T follicular helper cell (primary cell): ENCODE measurements around the gene UBE2F.

Experiments
- DNase-seq: peaks from one replicate; pipeline ENCODE4 v3.0.0-alpha.2; 2020; ENCODE audit warnings: low read depth

Gene UBE2F

GRCh38 chr2:238080518-238080917 is 113.7 kb downstream of the UBE2F start:
- no peak for DNase-seq

DNA sequence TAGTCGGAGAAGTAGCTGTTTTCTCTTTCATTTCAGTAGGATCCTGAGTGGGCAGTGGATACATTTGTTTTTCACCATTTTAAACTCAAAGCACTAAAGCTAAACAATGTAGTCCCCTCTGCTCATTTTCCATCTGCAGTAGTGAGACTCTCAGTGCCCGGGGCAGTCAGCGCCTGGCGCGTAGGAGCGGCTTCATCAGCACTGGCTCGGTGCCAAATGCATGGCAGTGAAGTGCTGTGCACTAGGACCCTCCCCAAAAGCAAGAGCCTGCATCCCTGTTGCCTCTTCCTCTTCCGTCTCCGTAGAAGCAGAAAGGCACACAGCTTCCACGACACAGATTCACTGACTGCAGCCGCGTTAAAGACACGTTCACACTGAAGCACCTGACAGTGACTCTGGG is 114.3 kb downstream of the UBE2F start:
- no peak for DNase-seq

GRCh38 chr2:238081561-238081960 is 114.7 kb downstream of the UBE2F start:
- DNase-seq = no peak

DNA sequence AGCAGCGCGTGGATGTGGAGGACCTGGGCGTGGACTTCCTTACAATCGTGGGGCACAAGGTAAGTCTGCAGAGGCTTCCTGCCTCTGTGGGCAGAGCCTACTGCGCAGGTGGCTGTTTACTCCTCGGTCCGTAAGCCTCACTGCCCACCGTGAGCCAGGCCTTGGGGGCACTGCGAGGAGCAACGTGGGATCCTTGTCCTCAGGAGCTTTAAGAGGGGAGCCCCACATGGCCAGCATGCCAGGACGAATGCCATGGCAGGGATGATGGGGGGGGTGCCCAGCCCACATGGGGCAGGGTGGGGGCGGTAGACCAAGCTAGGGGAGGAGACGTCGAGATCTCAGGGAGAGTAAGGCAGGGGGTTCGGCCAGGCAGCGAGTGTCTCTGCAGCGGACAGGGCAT is 115.3 kb downstream of the UBE2F start:
- no peak for DNase-seq

- no peak for DNase-seq
Observed at GRCh38 chr2:238082827-238083226, 116.0 kb downstream of the UBE2F start.

DNA sequence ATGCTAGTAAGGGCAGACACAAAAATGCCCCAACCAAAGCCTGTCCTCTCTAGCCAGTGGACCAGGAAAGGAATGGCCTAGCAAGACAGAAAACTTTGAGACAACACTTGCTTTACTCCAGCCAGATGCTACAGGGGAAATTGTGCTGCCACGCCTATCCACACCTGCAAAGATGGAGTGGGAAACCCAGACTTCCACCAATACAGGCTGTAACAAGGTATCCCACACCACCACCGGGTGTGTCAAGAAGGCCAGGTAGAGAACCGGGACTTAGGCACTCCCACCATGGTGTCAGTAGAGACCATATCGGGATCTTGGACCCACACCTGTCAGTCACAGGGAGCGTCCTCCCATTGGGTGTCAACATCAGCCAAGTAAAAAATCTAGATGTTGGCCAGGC is 117.1 kb downstream of the UBE2F start:
- DNase-seq = no peak

DNA sequence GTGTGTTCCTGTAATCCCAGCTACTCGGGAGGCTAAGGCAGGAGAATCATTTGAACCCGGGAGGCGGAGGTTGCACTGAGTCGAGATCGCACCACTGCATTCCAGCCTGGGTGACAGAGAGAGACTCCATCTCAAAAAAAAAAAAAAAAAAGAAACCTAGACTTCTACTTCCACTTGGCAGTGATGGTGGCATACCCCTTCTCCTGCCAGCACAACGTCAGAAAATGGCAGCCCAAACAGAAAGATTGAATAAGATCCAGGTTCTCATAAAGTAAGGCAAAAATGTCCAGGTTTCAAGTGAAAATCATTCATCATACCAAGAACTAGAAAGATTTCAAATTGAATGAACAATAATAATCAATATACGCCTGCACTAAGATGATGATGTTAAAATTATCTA is 117.9 kb downstream of the UBE2F start:
- no peak for DNase-seq

DNA sequence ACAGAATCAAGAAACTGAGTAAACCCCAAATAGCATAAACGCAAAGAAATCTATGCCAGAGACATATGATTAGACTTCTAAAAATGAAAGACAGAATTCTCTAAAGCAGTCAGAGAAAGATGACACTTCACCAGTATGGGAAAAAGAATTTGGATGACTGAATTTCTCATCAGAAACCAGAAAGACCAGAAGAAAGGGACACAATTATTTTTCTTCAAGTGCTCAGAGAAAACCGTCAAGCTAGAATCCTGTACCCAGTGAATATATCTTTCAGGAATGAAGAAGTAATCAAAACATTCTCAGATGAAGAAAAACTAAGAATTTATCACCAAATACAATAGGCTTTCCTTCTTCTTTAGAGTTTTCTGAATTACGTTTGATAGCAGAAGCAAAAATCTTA is 119.1 kb downstream of the UBE2F start:
- DNase-seq = no peak

DNA sequence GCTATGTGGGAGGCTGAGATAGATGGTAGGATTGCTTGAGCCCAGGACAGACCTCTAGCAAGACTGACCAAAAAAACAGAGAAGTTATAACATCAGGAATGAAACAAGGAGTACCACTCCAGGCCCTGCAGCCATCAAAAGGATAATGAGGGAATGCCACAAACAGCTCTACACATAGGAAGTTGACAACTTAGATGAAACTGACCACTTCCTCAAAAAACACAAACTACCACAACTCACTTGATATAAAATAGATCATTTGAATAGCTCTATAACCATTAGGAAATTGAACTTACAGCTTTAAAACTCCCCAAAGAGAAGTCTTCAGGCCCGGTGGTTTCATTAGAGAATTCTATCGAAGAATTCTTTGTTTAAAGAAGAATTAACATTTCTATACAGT is 120.4 kb downstream of the UBE2F start:
- DNase-seq = no peak

GRCh38 chr2:238090887-238091286 is 124.1 kb downstream of the UBE2F start:
- no peak for DNase-seq

GRCh38 chr2:238091436-238092060 is 124.7 kb downstream of the UBE2F start:
- no peak for DNase-seq
